ENCODE measurements around the gene REG3A. TPM values are rescaled to one million over a fixed set of nuclear protein-coding genes. Genes with fewer than 3 reads are reported as not detected.

REG3A gene
- total and polyA plus RNA-seq, 5 donors, result 0.41 to 1.9 TPM; not detected in 3

- intact Hi-C loops (cut with DNase I), result no loop called here
- no peak for ATAC-seq
- 70% methylated on average over 2 of the region's 2 CpGs for WGBS
These were observed 523 bp downstream of the REG3A start for GRCh38 chr2:79159030-79159429.

GRCh38 chr2:79155826-79156476 lies 3.6 kb downstream of the REG3A start:
- no peak for ATAC-seq
- 79% methylated on average over 2 of the region's 2 CpGs for WGBS
- Histone ChIP-seq H3K27me3 (ENCODE audit: control insufficient read depth, insufficient read depth) (no peaks in the 10 kb centered on the region), H3K9me3 (ENCODE audit: control insufficient read depth, low read length) (no peaks in the 10 kb centered on the region), H3K4me3 (ENCODE audit: low read length) (no peak overlapping the region), H3K27ac (ENCODE audit: low read length) (no peak overlapping the region), H3K4me1 (ENCODE audit: control insufficient read depth, insufficient read depth, low read length) (no peaks in the 10 kb centered on the region)
- intact Hi-C loops (cut with DNase I), result no loop called here
- DNase-seq, result no peak

More at GRCh38 chr2:79159030-79159429, 523 bp downstream of the REG3A start:
- Histone ChIP-seq H3K9me3 (ENCODE audit: control insufficient read depth, low read length) (no peaks in the 10 kb centered on the region), H3K4me3 (ENCODE audit: low read length) (no peak overlapping the region), H3K27ac (ENCODE audit: low read length) (no peak overlapping the region), H3K4me1 (ENCODE audit: control insufficient read depth, insufficient read depth, low read length) (no peaks in the 10 kb centered on the region), H3K27me3 (ENCODE audit: control insufficient read depth, insufficient read depth) (no peaks in the 10 kb centered on the region)
- DNase-seq, result no peak

GRCh38 chr2:79139423-79139822 lies 20.1 kb downstream of the REG3A start:
- intact Hi-C loops (cut with DNase I), result no loop called here
- no peaks in the 10 kb centered on the region for H3K4me1 ChIP-seq (ENCODE audit: control insufficient read depth, insufficient read depth, low read length)
- H3K27ac ChIP-seq (ENCODE audit: low read length), result no peak overlapping the region
- no peak overlapping the region for H3K4me3 ChIP-seq (ENCODE audit: low read length)
- no peak for ATAC-seq
- H3K27me3 ChIP-seq (ENCODE audit: control insufficient read depth, insufficient read depth), result no peaks in the 10 kb centered on the region
- no peak for DNase-seq
- H3K9me3 ChIP-seq (ENCODE audit: control insufficient read depth, low read length), result no peaks in the 10 kb centered on the region

GRCh38 chr2:79138385-79138784 lies 21.2 kb downstream of the REG3A start:
- H3K27ac ChIP-seq (ENCODE audit: low read length), result no peak overlapping the region
- no peak for ATAC-seq
- WGBS, result 80% methylated on average over 3 of the region's 3 CpGs
- H3K27me3 ChIP-seq (ENCODE audit: control insufficient read depth, insufficient read depth), result no peaks in the 10 kb centered on the region
- H3K4me3 ChIP-seq (ENCODE audit: low read length), result no peak overlapping the region
- DNase-seq, result no peak
- no peaks in the 10 kb centered on the region for H3K4me1 ChIP-seq (ENCODE audit: control insufficient read depth, insufficient read depth, low read length)
- intact Hi-C loops (cut with DNase I), result no loop called here
- no peaks in the 10 kb centered on the region for H3K9me3 ChIP-seq (ENCODE audit: control insufficient read depth, low read length)

- 81% methylated on average over 4 of the region's 4 CpGs for WGBS
- intact Hi-C loops (cut with DNase I), result no loop called here
- Histone ChIP-seq H3K27me3 (ENCODE audit: control insufficient read depth, insufficient read depth) (no peaks in the 10 kb centered on the region), H3K9me3 (ENCODE audit: control insufficient read depth, low read length) (no peaks in the 10 kb centered on the region), H3K27ac (ENCODE audit: low read length) (no peak overlapping the region), H3K4me1 (ENCODE audit: control insufficient read depth, insufficient read depth, low read length) (no peaks in the 10 kb centered on the region), H3K4me3 (ENCODE audit: low read length) (no peak overlapping the region)
- no peak for ATAC-seq
- no peak for DNase-seq
These were observed 27.9 kb downstream of the REG3A start for GRCh38 chr2:79131687-79132086.

GRCh38 chr2:79129804-79130203 lies 29.7 kb downstream of the REG3A start:
- intact Hi-C loops (cut with DNase I), result no loop called here
- H3K27me3 ChIP-seq (ENCODE audit: control insufficient read depth, insufficient read depth), result no peaks in the 10 kb centered on the region
- ATAC-seq, result no peak

GRCh38 chr2:79129260-79129659 lies 30.3 kb downstream of the REG3A start:
- H3K4me1 ChIP-seq (ENCODE audit: control insufficient read depth, insufficient read depth, low read length), result no peaks in the 10 kb centered on the region

More at GRCh38 chr2:79129804-79130203, 29.7 kb downstream of the REG3A start:
- H3K9me3 ChIP-seq (ENCODE audit: control insufficient read depth, low read length), result no peaks in the 10 kb centered on the region
- H3K4me3 ChIP-seq (ENCODE audit: low read length), result no peak overlapping the region
- H3K4me1 ChIP-seq (ENCODE audit: control insufficient read depth, insufficient read depth, low read length), result no peaks in the 10 kb centered on the region
- no peak for DNase-seq
- no peak overlapping the region for H3K27ac ChIP-seq (ENCODE audit: low read length)

GRCh38 chr2:79128406-79128805 lies 31.1 kb downstream of the REG3A start:
- DNase-seq (no peak), ATAC-seq (no peak)
- 88% methylated on average over 3 of the region's 3 CpGs for WGBS
- Histone ChIP-seq H3K4me1 (ENCODE audit: control insufficient read depth, insufficient read depth, low read length) (no peaks in the 10 kb centered on the region), H3K27ac (ENCODE audit: low read length) (no peak overlapping the region), H3K27me3 (ENCODE audit: control insufficient read depth, insufficient read depth) (no peaks in the 10 kb centered on the region), H3K4me3 (ENCODE audit: low read length) (no peak overlapping the region), H3K9me3 (ENCODE audit: control insufficient read depth, low read length) (no peaks in the 10 kb centered on the region)
- intact Hi-C loops (cut with DNase I), result no loop called here

More at GRCh38 chr2:79129260-79129659, 30.3 kb downstream of the REG3A start:
- H3K27ac ChIP-seq (ENCODE audit: low read length), result no peak overlapping the region
- no peak overlapping the region for H3K4me3 ChIP-seq (ENCODE audit: low read length)
- ATAC-seq (no peak), DNase-seq (no peak)
- WGBS, result 75% methylated on average over 6 of the region's 6 CpGs
- intact Hi-C loops (cut with DNase I), result no loop called here
- H3K27me3 ChIP-seq (ENCODE audit: control insufficient read depth, insufficient read depth), result no peaks in the 10 kb centered on the region
- no peaks in the 10 kb centered on the region for H3K9me3 ChIP-seq (ENCODE audit: control insufficient read depth, low read length)

- Histone ChIP-seq H3K27me3 (ENCODE audit: control insufficient read depth, insufficient read depth) (no peaks in the 10 kb centered on the region), H3K27ac (ENCODE audit: low read length) (no peak overlapping the region), H3K4me3 (ENCODE audit: low read length) (no peak overlapping the region), H3K9me3 (ENCODE audit: control insufficient read depth, low read length) (no peaks in the 10 kb centered on the region), H3K4me1 (ENCODE audit: control insufficient read depth, insufficient read depth, low read length) (no peaks in the 10 kb centered on the region)
- DNase-seq (no peak), ATAC-seq (no peak)
- WGBS, result 94% methylated on average over 3 of the region's 3 CpGs
- intact Hi-C loops (cut with DNase I), result no loop called here
These were observed 33.9 kb downstream of the REG3A start for GRCh38 chr2:79125721-79125985.

GRCh38 chr2:79124907-79125720 lies 34.4 kb downstream of the REG3A start:
- H3K27ac ChIP-seq (ENCODE audit: low read length), result no peak overlapping the region
- WGBS, result 71% methylated on average over 9 of the region's 9 CpGs
- intact Hi-C loops (cut with DNase I), result no loop called here
- H3K4me1 ChIP-seq (ENCODE audit: control insufficient read depth, insufficient read depth, low read length), result no peaks in the 10 kb centered on the region
- DNase-seq, result no peak
- no peak overlapping the region for H3K4me3 ChIP-seq (ENCODE audit: low read length)
- ATAC-seq, result no peak
- H3K9me3 ChIP-seq (ENCODE audit: control insufficient read depth, low read length), result no peaks in the 10 kb centered on the region
- no peaks in the 10 kb centered on the region for H3K27me3 ChIP-seq (ENCODE audit: control insufficient read depth, insufficient read depth)

- intact Hi-C loops (cut with DNase I), result no loop called here
- no peaks in the 10 kb centered on the region for H3K4me1 ChIP-seq (ENCODE audit: control insufficient read depth, insufficient read depth, low read length)
- no peak overlapping the region for H3K27ac ChIP-seq (ENCODE audit: low read length)
- no peak for ATAC-seq
- H3K4me3 ChIP-seq (ENCODE audit: low read length), result no peak overlapping the region
- no peaks in the 10 kb centered on the region for H3K9me3 ChIP-seq (ENCODE audit: control insufficient read depth, low read length)
- H3K27me3 ChIP-seq (ENCODE audit: control insufficient read depth, insufficient read depth), result no peaks in the 10 kb centered on the region
- WGBS, result 93% methylated on average over 2 of the region's 2 CpGs
- no peak for DNase-seq
These were observed 36.9 kb downstream of the REG3A start for GRCh38 chr2:79122676-79123075.

Measured in right cardiac atrium (tissue), 5 donors.